ENCODE results near the gene PRRG3. TPM values are rescaled to one million over a fixed set of nuclear protein-coding genes. Genes with fewer than 3 reads are reported as not detected.
A peak's percentile ranks its signal among the peaks of the same experiment; 100 is the strongest.
"Not testable (repeated sequence)": the region's sequence is repeated elsewhere in the genome, so short reads cannot be mapped to it uniquely, and the experiment has no call there.

The PRRG3 gene
- not detected in 2 replicates for total RNA-seq (2014; rRNA removed; shearing (Covaris generic); ENCODE audit: low replicate concordance)

DNA sequence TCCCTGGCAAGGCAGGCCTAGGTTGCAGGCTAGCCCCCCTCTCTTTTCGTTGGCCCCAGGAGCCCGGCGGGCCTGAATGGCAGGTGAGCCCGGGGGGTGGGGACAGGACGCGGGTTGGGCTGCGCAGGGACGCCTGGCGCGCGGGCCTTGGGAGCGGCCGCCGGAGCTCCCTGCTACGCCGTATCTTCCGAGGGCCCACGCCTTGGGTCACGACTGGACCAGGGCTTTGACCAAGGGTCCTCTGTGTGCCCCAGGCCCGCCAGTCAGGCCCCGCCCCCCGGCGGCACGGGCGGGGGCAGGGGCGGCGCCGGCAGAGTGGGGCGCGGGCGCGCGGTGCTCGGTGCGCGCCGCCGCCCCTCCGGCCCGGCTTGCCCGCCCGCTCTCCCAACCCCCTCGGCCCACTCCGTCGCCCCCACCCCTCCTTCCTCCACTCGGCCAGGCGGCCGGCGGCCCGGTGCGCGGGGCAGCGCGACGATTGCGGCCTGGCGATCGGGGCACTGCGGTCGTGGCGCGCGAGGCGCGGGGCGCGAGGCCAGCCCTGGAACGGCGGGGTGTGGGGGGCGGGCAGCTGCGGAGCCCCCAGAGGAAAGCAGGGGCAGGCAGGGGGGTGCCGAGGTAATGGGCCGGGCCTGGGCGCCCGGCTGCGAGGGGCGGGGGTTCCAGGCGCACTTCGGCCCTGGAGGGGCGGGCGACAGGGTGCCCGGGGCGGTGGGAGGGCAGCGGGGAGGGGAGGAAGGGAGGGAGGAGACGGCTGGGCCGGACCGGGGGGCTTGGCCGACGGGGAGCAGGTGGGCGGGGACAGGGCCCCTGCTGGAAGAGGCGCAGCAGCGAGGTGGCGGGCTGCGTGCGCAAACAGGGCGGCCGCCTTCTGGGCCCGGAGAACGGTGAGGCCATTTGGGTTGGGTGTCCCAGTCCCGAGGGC is at the start of gene PRRG3:
PRRG3 (plus strand) TSS at position 798 of the 922 bp plus-strand sequence. CDS start 3,357 bp downstream, outside the sequence.
- Histone ChIP-seq H3K4me3 (no peak within 1 kb of the TSS), H3K36me3 (no peaks in the 10 kb centered on the region), H3K9me3 (no peaks in the 10 kb centered on the region), H3K27me3 (no peaks in the 10 kb centered on the region)
- no peak for DNase-seq

DNA sequence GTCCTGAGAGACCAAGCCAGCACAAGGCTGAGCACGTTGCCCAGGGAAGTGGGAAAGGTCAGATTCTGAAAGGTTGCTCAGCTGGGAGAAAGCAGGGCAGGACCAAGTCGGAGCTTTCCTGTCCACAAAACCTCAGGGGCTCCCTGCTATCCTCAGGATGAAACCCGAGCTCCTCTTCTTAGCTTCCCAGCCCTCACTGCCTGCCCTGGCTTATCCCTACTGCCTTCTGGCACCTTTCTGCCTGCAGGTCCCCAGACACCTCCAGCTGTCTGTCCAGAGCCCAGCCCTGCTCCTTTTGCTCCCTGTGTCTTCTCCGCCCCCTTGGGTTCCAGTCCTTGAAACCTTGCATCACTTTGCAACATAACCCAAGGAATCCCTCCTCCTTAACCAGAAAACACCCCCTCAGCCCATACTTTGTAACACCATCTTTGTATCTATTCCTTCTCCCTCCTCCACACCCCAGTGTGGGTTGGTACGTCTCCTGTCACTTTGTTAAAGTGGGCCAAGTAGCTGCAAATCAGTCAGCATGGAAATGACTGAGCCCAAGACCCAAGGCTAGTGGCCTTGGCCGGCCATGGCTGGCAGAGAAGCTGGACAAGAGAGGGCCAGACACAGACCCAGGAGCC is 20.0 kb upstream of the PRRG3 start:
- Histone ChIP-seq H3K36me3 (no peaks in the 10 kb centered on the region), H3K4me3 (no peak overlapping the region), H3K27me3 (no peaks in the 10 kb centered on the region), H3K9me3 (no peaks in the 10 kb centered on the region)
- DNase-seq = no peak

DNA sequence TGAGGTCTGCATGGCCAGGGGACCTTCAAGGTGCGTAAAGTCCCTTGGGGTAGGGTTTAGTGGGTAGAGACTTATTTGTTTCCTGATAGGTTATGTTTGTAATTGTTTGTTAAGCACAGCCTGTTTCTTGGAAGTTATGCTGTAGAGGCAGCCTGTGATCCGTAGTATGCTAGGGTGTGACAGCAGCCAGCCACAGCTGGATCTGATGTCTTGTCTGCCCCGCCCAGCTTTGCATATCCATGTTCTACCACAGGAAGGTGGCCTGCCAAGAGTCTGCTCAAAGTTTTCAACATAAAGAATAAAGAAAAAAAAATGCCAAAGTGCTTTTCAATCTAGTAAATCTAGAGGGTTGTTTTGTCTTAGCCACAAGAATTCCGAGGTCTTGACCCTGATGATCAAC is 19.1 kb upstream of the PRRG3 start:
- Histone ChIP-seq H3K27me3 (no peaks in the 10 kb centered on the region), H3K36me3 (no peaks in the 10 kb centered on the region), H3K4me3 (no peak overlapping the region), H3K9me3 (no peaks in the 10 kb centered on the region)
- DNase-seq = peak; percentile 58

DNA sequence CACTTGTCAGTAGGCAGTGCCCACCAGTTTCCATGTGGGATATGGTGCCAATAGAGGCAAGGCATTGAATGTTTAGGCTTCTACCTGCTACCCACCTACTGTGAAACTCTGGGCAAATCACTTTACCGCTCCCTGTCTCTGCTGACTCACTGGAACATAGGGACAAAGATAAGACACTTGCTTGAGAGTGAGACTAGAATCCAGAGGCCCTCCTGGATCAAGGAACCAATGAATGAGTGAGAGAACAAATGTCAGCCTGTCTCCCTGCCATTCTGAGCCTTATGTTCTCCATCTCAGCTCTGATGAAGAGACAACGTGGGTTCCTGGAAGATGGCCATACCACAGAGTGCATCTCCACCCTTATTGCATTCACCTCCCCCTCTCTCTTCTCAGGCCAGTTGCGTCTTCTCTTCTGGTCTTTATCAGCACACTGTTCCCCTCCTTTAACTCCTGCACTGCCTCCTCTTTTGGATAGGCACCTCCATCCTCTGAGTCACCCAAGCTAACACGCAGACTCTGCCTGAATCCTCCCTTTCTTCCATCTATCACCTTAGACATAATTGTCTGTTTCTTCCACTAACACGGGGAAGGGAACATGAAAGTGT is 15.4 kb upstream of the PRRG3 start:
- Histone ChIP-seq H3K36me3 (no peaks in the 10 kb centered on the region), H3K4me3 (no peak overlapping the region)

DNA sequence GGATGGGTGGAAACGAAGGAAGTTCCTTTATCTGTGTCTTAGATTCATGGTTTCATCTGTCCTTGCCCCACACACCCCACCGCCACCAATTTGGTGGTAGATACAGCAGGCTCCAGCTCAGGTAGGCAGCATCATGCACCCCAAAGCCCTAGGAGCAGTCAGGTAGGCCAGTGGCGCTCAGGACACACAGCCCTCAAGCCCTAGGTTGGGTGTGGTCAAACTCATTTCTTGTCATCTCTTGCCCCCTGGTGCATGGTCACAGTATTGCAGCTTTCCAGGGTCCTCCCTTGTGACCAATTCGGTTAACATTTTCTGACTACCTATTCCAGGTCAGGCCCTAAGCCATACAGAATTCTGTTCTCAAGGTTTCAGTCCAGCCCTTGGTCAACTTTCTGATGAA is 14.5 kb upstream of the PRRG3 start:
- H3K9me3 ChIP-seq = no peaks in the 10 kb centered on the region
- H3K27me3 ChIP-seq = no peaks in the 10 kb centered on the region
- H3K4me3 ChIP-seq = no peak overlapping the region
- no peaks in the 10 kb centered on the region for H3K36me3 ChIP-seq
- DNase-seq = peak; percentile 17

More for the DNA sequence above, 15.4 kb upstream of the PRRG3 start:
- H3K9me3 ChIP-seq = no peaks in the 10 kb centered on the region
- H3K27me3 ChIP-seq = no peaks in the 10 kb centered on the region
- DNase-seq = no peak

DNA sequence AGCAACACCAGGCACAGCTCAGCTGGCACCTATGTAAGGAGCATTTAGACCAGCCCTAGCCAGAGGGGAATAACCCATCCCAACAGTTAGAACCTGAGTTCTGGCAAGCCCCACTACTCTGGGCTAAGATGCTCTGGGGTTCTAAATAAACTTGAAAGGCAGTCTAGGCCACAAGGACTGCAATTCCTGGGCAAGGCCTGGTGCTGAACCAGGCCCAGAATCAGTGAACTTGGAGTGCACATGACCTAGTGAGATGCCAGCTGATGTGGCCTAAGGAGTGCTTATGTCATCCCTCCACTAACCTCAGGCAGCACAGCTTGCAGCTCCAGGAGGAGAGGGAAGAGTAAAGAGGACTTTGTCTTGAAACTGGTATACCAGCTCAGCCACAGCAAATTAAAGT is 7.6 kb upstream of the PRRG3 start:
- no peaks in the 10 kb centered on the region for H3K27me3 ChIP-seq

DNA sequence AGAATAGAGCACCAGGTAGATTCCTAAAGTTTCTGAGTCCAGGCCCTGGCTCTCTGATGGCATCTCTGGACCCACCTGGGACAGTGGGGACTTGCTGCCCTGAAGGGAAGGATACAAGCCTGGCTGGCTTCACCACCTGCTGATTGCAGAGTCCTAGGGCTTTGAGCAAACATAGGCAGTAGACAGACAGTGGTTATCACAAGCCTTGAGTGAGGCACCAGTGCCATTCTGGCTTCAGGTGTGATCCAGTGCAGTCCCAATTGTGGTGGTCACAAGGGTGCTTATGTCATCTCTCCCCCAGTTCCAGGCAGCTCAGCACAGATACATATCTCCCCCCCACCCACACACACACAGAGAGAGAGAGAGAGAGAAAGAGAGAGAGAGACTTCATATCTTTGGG is 6.6 kb upstream of the PRRG3 start:
- Histone ChIP-seq H3K9me3 (no peaks in the 10 kb centered on the region), H3K4me3 (no peak overlapping the region), H3K27me3 (no peaks in the 10 kb centered on the region), H3K36me3 (no peaks in the 10 kb centered on the region)
- DNase-seq = no peak

More for the DNA sequence above, 7.6 kb upstream of the PRRG3 start:
- Histone ChIP-seq H3K4me3 (no peak overlapping the region), H3K36me3 (no peaks in the 10 kb centered on the region), H3K9me3 (no peaks in the 10 kb centered on the region)
- DNase-seq = no peak

DNA sequence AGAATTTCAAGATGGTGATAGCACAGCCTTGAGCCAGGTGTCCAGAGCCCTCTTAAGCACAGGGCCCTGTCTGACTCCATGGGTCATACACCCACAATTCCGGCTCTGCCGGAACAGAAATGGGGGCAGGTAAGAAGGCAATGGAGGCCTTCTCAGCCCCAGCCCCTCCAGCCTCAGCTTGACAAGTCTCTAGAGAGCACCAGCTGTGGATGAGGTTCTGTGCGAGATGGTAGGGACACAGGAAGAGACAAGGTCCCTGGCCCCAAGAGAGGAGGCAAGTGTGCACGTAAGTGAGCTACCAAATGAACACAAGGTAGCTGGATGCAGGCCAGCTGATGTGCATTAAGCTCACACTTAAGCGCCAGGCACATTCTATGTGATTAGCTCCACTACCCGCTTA is 2.4 kb upstream of the PRRG3 start:
- DNase-seq = no peak
- Histone ChIP-seq H3K4me3 (no peak overlapping the region), H3K36me3 (no peaks in the 10 kb centered on the region), H3K27me3 (no peaks in the 10 kb centered on the region), H3K9me3 (no peaks in the 10 kb centered on the region)

DNA sequence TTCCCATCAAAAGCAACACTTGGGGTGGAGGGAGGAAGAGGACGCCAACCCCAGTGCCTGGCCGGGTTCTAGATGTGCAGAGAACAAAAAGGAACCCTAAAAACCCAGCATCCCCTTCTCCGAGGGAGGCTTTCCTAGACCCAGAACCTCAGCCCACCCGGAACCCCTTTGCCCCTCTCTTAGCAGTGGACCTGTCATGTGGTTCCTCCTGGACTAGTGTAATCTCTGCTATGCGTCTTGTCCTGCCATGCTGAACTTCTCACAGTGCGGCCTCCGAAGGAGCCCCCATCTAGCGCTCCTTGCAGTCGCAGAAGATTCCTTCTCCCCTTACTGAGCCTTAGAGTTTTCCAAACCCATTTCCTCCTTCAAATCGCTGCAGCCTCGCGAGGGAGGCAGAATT is 1.1 kb upstream of the PRRG3 start:
- Histone ChIP-seq H3K9me3 (no peaks in the 10 kb centered on the region), H3K36me3 (no peaks in the 10 kb centered on the region), H3K27me3 (no peaks in the 10 kb centered on the region), H3K4me3 (no peak overlapping the region)
- DNase-seq = no peak

DNA sequence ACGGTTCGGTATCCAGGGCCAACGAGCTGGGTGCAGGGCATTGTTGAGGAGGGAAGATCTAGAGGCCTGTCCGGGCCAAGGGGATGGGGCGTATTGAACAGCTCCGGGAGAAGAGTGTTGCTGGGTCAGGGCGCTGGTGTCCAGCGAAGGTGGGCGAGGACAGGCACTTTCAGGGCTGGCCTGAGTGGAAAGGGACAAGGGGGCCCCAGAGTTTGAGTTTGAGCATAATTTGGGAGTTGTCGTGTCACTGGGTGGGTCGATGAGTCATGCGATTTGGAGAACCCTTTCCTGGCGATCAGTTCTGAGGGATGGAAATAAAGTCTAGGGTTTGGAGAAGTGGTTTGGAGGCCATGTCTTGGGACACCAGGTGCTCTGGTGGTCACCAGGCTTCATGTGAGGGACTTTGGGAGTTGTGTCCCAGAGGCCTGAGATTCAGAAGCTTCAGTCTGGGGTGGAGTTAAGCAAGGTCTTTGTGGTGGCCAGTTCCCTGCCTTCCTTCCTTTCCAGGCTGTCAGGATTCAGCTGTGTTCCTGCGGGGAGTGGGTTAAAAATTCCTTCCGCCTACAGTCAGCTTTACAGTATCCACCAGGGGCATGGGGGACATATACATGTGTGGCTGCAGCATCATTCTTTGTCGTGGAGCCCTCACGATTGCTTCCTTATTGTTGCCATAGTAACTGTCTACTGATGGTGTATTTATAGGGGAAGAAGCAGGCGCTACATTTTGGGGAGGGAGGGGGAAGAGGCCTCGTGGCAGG is 504 bp downstream of the PRRG3 start:
- Histone ChIP-seq H3K9me3 (no peaks in the 10 kb centered on the region), H3K36me3 (no peaks in the 10 kb centered on the region), H3K4me3 (no peak overlapping the region), H3K27me3 (no peaks in the 10 kb centered on the region)
- no peak for DNase-seq

DNA sequence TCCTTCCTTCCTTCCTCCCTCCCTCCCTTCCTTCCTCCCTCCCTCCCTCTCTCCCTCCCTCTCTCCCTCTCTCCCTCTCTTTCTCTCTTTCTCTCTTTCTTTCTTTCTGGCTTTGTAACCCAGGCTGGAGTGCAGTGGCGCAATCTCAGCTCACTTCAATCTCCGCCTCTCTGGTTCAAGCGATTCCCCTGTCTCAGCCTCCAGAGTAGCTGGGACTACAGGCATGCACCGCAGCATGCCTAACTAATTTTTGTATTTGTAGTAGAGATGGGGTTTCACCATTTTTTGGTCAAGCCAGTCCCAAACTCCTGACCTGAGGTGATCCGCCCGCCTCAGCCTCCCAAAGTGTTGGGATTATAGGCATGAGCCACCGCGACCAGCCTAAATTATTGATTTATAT is 1.8 kb downstream of the PRRG3 start:
- H3K9me3 ChIP-seq, H3K36me3 ChIP-seq, H3K4me3 ChIP-seq, H3K27me3 ChIP-seq, DNase-seq: not testable (repeated sequence)

DNA sequence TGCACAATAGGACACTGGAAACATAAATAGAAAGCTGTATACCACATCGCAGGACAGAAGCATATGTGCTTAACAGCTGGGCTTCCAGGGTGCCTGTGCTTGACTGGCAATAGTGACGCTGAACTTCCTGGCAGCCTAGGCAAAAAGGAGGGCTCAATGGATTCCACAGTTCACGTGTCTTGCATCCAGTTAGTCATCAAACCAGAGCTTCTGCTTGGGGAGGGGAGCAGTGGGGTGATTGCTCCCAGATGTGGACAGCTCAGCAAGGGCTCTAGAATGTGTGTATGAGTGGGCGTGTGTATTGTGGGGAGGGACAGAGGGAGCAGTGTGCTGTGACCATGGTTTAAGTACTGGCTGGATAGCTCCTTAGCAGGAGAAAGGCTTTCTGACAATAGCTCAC is 2.3 kb downstream of the PRRG3 start:
- Histone ChIP-seq H3K4me3 (no peak overlapping the region), H3K27me3 (no peaks in the 10 kb centered on the region), H3K36me3 (no peaks in the 10 kb centered on the region), H3K9me3 (no peaks in the 10 kb centered on the region)
- DNase-seq = peak; percentile 85

DNA sequence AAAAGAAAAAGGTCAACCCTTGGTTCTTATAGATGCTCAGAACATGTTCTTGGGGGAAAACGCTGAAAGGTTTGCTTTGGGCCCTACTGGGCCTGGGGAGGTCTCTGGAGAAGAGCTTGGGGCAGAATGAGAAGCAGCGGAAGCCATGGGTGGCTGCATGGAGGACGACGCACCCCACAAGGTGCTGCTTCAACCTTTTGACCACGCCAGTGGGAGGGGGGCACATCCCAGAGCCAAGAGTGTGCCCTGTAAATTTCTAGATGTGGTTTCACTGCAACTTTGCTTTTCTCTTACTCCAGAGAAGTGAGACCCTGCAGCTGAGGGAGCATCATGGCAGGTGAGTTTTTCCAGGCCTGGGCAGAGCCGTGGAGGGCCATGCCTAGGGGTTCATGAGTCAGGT is 3.2 kb downstream of the PRRG3 start:
- Histone ChIP-seq H3K4me3 (no peak overlapping the region), H3K9me3 (no peaks in the 10 kb centered on the region), H3K36me3 (no peaks in the 10 kb centered on the region), H3K27me3 (no peaks in the 10 kb centered on the region)
- DNase-seq = no peak

DNA sequence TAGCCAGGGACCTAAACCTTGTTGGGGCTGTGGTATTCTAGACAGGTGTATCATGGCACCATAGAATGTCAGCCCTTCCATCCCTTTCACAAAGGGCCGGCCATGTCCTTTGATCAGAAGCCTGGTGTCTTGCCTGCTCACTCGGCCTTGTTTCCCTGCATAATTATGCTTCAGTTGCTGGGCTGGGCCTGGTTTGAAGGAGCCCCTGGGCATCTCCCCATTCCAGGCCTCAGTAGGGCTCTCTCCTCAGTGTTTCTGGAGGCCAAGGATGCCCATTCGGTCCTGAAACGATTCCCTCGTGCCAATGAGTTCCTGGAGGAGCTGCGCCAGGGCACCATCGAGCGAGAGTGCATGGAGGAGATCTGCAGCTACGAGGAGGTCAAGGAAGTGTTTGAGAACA is 4.5 kb downstream of the PRRG3 start:
- Histone ChIP-seq H3K4me3 (no peak overlapping the region), H3K9me3 (no peaks in the 10 kb centered on the region), H3K27me3 (no peaks in the 10 kb centered on the region), H3K36me3 (no peaks in the 10 kb centered on the region)
- no peak for DNase-seq

DNA sequence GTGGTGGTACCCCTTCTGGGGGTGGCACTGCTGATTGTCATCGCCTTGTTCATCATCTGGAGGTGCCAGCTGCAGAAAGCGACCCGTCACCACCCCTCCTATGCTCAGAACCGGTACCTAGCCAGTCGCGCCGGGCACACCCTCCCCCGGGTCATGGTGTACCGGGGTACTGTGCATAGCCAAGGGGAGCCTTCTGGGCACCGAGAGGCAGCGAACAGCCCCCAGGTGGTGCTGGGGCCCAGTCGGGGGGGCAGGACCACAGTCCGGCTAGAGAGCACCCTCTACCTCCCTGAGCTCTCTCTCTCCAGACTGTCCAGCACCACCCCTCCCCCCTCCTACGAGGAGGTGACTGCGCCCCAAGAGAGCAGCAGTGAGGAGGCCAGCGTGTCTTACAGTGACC is 5.3 kb downstream of the PRRG3 start:
- no peaks in the 10 kb centered on the region for H3K27me3 ChIP-seq
- H3K9me3 ChIP-seq = no peaks in the 10 kb centered on the region

DNA sequence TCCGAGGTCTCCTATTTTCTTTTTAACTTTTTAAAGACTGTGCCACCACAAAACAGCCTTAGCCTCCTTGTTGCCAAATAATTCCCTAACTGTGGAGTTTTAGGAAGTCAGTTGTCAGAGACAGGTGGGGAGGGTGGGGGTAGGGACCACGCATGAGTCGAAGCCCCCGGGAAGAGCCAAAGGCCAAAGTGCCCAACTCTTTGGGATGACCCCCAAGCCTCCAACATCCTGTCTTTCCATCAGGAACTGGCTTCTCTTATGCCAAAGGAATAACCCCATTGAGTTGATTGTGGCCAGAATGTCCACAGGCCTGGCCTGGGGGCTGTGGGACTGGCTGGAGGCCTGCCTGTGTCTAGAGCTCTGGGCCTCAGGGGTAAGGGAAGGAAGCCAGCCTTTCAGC is 5.8 kb downstream of the PRRG3 start:
- DNase-seq = no peak
- H3K9me3 ChIP-seq = no peaks in the 10 kb centered on the region
- H3K4me3 ChIP-seq = no peak overlapping the region
- no peaks in the 10 kb centered on the region for H3K36me3 ChIP-seq
- H3K27me3 ChIP-seq = no peaks in the 10 kb centered on the region

More for the DNA sequence above, 5.3 kb downstream of the PRRG3 start:
- no peak for DNase-seq
- Histone ChIP-seq H3K4me3 (no peak overlapping the region), H3K36me3 (no peaks in the 10 kb centered on the region)

DNA sequence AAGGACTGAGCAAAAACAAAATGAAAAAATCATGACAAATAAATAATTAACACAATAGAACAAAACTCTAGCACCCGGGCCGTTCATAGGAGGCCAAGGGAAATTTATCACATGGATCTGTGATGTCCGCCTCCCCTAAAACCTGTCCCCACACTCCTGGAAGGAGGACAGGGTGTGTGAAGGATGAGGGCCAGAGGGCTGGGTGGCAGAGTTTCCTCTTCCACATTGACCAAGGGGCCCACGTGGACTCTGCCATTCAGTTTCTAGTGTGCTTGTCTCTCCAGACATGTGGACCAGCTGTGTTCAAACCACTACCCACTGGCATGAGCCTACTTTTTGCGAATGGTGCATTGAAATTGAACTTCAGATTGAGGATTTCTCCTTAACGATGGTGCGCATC is 6.3 kb downstream of the PRRG3 start:
- H3K36me3 ChIP-seq = no peaks in the 10 kb centered on the region
- H3K4me3 ChIP-seq = no peak overlapping the region
- H3K27me3 ChIP-seq = no peaks in the 10 kb centered on the region
- no peaks in the 10 kb centered on the region for H3K9me3 ChIP-seq
- no peak for DNase-seq

Measured in MG63 (cell line).